OCI-LY3 (cell line): ENCODE data around the gene GLCE.

Experiments
- EZH2phosphoT487 ChIP-seq: fragments of 200-600 bp; shearing (Covaris generic); IDR thresholded peaks from 2 replicates; pipeline ENCODE4 v1.6.1; 2018; ENCODE audit warnings: antibody characterized with exemption, mixed run types, low read depth
- TF ChIP-seq, protein P1 (sequence below): fragments of 200-600, 300-600 bp; sonication (generic); IDR thresholded peaks from 2 replicates; pipeline ENCODE4 v1.5.1; 2014; ENCODE audit warnings: antibody characterized with exemption, low read length, low read depth

DNA sequence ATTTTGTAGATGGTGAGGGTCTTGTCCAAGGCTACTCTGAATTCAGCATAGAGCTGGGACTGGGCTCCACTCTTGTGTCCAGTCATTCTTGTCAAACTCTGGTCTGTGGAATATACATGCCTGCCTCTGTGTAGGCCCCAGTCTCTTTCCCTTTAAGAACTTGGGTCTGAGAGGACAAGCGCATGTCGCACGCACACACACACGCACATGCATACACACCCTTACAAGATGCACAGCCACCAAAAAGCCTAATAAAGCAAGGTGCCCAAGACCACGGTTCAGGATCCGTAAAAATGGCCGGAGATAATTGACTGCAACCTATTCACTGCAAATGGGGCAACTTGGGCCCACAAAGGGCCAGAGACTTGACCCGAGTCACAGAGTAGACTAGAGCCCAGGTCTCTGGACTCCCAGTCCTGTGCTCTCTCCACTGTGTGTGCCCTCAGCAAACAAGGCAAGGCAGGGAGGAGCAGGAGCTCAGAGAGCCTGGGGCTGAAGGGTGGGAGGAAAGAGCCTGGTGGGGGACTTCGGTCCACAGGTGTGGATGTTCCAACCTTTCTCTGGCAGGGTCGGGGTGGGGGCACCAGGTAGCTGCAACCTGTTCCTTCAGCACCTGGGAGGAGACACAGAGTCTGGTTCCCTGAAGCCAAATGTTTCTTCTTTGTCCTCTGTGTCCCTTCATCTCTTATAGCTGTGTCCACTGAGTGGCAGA is 137.4 kb downstream of the GLCE start:
- TF ChIP-seq, protein P1, sequence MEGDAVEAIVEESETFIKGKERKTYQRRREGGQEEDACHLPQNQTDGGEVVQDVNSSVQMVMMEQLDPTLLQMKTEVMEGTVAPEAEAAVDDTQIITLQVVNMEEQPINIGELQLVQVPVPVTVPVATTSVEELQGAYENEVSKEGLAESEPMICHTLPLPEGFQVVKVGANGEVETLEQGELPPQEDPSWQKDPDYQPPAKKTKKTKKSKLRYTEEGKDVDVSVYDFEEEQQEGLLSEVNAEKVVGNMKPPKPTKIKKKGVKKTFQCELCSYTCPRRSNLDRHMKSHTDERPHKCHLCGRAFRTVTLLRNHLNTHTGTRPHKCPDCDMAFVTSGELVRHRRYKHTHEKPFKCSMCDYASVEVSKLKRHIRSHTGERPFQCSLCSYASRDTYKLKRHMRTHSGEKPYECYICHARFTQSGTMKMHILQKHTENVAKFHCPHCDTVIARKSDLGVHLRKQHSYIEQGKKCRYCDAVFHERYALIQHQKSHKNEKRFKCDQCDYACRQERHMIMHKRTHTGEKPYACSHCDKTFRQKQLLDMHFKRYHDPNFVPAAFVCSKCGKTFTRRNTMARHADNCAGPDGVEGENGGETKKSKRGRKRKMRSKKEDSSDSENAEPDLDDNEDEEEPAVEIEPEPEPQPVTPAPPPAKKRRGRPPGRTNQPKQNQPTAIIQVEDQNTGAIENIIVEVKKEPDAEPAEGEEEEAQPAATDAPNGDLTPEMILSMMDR: no peak
- no peak for TF ChIP-seq EZH2phosphoT487
